Measurements from ENCODE around the gene PKN2. TPM values are rescaled to one million over a fixed set of nuclear protein-coding genes. Genes with fewer than 3 reads are reported as not detected.

PKN2 gene
- total RNA-seq, 1 donor from 2014 or later = 30.7 TPM

GRCh38 chr1:88655140-88655539, 28.9 kb upstream of the PKN2 start:
- Histone ChIP-seq H3K27me3 (ENCODE audit: control insufficient read depth, insufficient read depth, low read length) (no peaks in the 10 kb centered on the region), H3K4me3 (ENCODE audit: low read depth, low read length) (no peak overlapping the region), H3K36me3 (ENCODE audit: control insufficient read depth, insufficient read depth, low read length) (no peaks in the 10 kb centered on the region)
- no peak for TF ChIP-seq CTCF (IDR thresholded peaks at IDR 0.05; ENCODE audit: insufficient read depth, low read length, poor library complexity, severe bottlenecking)
- DNase-seq (ENCODE audit: low read depth) = no peak

DNA sequence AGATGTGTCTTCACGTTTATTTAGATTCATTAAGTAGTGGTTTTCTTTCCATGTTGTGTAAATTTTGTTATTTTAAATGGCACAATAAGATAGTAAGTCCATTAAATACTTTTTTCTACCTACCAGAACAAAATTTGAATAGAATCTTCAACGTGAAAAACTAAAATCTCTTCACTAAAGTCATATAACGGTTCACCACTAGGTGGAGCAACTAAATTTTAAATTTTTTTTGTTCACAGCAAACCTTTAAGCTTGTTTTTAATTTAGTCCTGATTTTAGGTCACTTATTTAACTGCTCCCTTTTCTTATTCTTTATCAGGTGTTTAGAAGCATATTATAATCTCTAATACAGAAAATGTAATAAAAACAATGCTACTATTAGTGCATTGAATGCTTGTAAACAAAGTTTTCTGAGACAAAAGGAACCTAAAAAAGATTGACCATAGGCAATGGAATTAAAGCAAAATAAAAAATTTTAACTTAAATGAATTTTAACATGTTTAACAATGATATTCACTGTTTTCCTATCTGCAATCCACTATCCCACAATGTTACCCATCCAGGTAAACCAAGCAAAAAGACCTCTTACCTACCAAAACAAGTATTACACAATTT, 28.3 kb upstream of the PKN2 start:
- DNase-seq (ENCODE audit: low read depth) = no peak
- no peak overlapping the region for H3K4me3 ChIP-seq (ENCODE audit: low read depth, low read length)
- H3K36me3 ChIP-seq (ENCODE audit: control insufficient read depth, insufficient read depth, low read length) = no peaks in the 10 kb centered on the region
- peak; percentile 37 for TF ChIP-seq CTCF (IDR thresholded peaks at IDR 0.05; ENCODE audit: insufficient read depth, low read length, poor library complexity, severe bottlenecking)
- H3K27me3 ChIP-seq (ENCODE audit: control insufficient read depth, insufficient read depth, low read length) = no peaks in the 10 kb centered on the region

DNA sequence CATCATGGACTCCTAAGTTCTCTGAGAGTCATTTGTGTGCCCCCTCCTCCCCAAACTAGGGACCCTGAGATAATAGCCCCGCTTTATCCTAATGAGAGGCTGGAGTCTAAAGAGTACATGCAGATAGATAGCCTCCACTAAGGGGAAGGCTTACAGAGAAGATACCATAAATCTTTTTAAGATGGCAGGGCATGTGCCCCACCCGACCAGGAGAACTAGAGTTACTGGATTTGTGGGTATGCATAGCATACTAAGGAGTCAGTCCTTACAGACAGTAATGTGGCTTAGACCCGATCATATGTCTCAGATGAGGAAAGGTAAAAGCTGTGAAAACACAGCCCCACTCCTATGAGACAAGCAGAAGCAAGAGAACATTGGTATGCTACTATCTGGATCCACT, 25.7 kb upstream of the PKN2 start:
- DNase-seq (ENCODE audit: low read depth) = no peak
- no peaks in the 10 kb centered on the region for H3K27me3 ChIP-seq (ENCODE audit: control insufficient read depth, insufficient read depth, low read length)
- no peaks in the 10 kb centered on the region for H3K36me3 ChIP-seq (ENCODE audit: control insufficient read depth, insufficient read depth, low read length)
- H3K4me3 ChIP-seq (ENCODE audit: low read depth, low read length) = no peak overlapping the region
- no peak for TF ChIP-seq CTCF (IDR thresholded peaks at IDR 0.05; ENCODE audit: insufficient read depth, low read length, poor library complexity, severe bottlenecking)

GRCh38 chr1:88659552-88659951, 24.5 kb upstream of the PKN2 start:
- no peak for TF ChIP-seq CTCF (IDR thresholded peaks at IDR 0.05; ENCODE audit: insufficient read depth, low read length, poor library complexity, severe bottlenecking)
- no peaks in the 10 kb centered on the region for H3K36me3 ChIP-seq (ENCODE audit: control insufficient read depth, insufficient read depth, low read length)

DNA sequence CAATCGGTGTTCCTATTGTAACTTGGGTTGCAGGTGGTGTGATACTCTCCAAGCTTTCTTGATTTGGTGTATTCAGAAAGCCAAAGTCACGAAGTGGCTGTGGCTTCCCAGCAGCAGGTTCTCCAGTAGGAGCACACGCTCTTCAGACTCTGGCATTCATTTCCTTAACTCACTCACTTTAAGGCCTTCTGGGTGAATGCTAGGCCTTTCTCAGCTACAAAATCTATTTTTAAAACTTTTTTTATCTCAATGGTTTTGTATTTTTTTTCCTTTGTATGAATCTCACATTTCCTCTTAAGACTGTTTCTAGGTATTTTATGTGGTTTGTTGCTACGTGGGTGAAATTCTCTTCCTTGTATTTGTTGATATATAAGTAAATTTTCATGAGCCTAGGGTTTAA, 22.9 kb upstream of the PKN2 start:
- DNase-seq (ENCODE audit: low read depth) = no peak
- Histone ChIP-seq H3K36me3 (ENCODE audit: control insufficient read depth, insufficient read depth, low read length) (no peaks in the 10 kb centered on the region), H3K27me3 (ENCODE audit: control insufficient read depth, insufficient read depth, low read length) (no peaks in the 10 kb centered on the region), H3K4me3 (ENCODE audit: low read depth, low read length) (no peak overlapping the region)
- no peak for TF ChIP-seq CTCF (IDR thresholded peaks at IDR 0.05; ENCODE audit: insufficient read depth, low read length, poor library complexity, severe bottlenecking)

More at GRCh38 chr1:88659552-88659951, 24.5 kb upstream of the PKN2 start:
- Histone ChIP-seq H3K4me3 (ENCODE audit: low read depth, low read length) (no peak overlapping the region), H3K27me3 (ENCODE audit: control insufficient read depth, insufficient read depth, low read length) (no peaks in the 10 kb centered on the region)
- DNase-seq (ENCODE audit: low read depth) = no peak

Measured in kidney epithelial cell (primary cell).